GM18505 (cell line): ENCODE results near the gene RGS6.

Source experiments
- ATAC-seq: cut with Tn5 transposase; IDR thresholded peaks from one replicate; pipeline ENCODE4 v1.9.1; 2021; ENCODE audit not compliant: unreplicated experiment
- POLR2A ChIP-seq: IDR thresholded peaks from 4 replicates; pipeline ENCODE4 v1.6.1; 2011; ENCODE audit warnings: borderline replicate concordance; ENCODE audit not compliant: insufficient read depth, insufficient read length; ENCODE audit errors: extremely low read depth

RGS6 gene

DNA sequence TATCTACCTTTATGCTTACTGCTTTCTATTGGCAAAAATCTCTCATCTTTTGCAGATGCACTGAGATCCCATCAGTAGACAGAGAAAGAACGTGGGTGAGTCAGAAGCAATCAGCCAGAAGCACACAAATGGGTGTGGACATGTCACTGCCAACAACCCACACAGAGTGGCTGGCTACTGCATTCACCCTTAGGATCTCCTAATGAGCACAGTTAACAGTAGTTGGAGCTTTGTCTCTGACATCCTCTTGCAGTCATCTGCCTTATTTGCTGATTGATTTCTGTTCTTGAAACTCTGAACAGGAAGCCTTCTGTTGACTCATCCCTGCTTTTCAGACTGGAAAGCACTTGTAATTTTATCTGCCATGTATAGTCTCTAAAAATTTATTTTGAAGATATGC lies 117.2 kb downstream of the RGS6 start:
- no peak for TF ChIP-seq POLR2A
- no peak for ATAC-seq

DNA sequence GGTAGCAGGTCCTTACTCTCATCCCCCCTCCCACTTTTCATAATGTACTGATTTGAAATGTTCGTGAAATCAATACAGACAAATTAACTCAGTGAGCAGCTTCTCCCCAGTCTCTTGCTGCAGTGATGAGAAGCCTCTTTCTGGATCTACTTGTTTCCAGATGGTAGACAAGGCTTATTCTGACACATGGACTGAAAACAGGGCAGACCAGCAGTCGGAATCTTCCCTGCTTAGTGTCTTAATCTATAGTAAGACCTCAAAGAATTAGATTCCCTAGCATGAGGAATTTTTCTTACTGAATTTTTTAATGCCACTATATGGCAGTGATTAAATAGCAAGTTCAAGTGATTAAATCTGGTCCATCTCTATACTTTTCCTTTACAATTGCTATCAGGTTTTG lies 120.1 kb downstream of the RGS6 start:
- ATAC-seq: no peak
- TF ChIP-seq POLR2A: no peak

DNA sequence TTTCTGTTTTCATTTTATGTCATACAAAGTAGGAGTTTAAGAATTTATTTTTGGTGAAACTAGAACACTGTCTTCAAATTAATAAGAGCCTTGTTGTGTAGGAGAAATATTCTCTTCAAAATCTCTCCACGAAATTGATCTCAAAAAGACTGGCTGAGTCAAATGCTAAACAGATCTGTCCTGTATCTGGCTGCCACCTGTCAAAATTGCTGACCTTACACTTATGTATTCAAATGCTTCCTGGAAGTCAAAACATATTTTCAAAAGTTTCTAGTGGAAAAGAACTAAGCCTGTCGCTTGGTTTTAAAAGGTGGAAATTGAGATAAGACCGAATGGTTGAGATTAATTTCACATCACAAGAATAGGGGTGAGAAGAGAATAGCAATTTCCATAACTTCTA lies 121.4 kb downstream of the RGS6 start:
- no peak for TF ChIP-seq POLR2A
- ATAC-seq: no peak

DNA sequence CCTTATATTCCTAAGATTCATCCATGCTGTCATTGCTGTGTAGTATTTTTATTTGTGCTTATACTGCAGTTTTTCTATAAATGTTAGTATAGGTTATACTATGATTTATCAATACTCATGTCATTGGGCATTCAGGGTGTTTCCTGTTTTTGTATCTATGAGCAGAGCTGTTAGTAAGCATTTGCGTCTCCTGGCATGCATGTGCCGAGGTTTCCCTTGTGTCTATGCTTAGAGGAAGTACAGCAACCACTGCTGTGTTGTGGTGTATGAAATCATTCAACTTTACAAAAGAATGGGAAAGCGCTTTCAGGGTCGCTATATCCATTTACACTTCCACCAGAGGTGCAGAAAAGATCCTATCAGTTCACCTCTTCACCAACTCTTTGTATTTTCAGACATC lies 122.7 kb downstream of the RGS6 start:
- no peak for ATAC-seq
- no peak for TF ChIP-seq POLR2A

DNA sequence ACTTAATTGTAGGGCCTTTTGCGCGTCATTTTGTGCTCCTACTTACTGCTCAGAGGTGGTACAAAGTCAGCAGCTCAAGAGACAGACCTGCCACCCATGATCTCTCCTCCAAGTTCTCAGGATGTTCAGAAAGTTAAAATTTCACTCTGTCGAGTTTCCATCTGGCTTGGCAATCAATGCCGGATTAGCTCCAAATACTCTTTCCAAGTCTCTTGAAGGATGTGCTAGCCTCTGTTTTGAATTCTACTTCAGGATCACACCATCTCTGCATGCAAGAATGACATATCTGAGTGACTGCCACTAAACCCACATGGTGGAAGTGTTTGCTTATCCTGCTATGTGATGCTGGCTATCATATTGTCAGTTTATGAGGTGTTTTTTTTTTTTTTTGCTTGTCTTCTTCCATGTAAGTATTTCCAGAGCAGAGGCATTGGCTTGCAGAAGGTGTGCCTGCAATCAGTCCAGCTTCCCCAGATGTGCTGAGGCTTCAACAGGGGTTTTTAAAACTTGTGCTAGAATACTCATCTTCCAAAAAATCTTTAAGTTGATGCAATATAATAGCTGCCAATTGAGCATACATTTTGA lies 125.6 kb downstream of the RGS6 start:
- no peak for TF ChIP-seq POLR2A
- ATAC-seq: no peak

DNA sequence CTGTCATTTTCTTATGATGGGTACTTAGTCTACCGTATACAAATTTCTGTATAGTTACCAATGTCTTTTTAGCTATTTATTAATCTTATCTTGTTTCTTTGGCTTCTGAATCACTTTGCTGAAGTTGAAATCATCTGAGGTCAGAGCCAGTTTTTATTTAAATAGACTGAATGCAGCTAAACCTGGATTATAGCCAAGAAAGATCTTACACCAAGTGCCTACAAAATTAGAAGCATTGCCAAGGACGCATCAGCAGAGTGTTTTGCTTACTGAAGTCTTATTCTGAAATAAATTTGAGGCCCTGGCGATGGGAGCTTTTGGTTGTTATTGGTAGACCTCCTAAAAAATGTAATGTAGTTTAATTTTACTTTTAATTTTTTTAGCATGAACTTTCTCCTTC lies 128.2 kb downstream of the RGS6 start:
- TF ChIP-seq POLR2A: no peak
- ATAC-seq: no peak

DNA sequence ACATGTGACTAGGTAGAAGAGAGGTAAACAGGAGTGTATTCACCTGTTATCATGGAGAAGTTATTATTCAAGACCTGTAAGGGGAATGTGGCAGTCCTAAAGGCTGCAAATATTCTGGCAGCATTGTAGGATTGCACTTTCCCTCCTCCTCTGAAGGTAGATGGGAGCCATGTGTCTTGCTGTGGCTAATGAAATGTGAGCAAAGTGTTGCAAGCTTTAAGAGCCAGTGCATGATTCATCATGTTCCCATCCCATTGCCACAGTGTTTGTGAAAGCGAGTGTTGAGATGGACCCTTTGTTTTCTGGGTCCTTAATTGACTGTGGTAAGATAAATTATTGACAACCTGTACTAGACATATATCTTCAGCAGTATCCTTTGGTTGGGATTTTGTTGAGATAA lies 128.7 kb downstream of the RGS6 start:
- ATAC-seq: no peak
- no peak for TF ChIP-seq POLR2A

DNA sequence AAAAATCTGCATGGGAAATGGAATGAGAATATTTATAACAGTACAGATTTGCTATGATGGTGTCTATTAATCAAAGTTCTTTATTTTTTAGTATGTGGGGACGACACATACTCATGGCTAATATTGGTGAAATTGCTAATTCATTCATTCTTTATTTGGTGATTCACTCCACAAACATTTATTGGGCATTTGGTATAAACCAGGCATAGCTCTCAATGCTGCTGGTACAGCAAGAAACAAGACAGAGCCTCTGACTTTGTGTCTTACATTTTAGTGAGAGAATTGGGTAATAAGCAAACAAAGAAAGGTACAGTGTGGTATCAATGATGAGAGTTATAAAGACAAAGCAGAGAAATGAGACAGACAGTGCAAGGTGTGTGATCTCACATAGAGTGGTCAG lies 129.5 kb downstream of the RGS6 start:
- no peak for ATAC-seq
- TF ChIP-seq POLR2A: no peak

DNA sequence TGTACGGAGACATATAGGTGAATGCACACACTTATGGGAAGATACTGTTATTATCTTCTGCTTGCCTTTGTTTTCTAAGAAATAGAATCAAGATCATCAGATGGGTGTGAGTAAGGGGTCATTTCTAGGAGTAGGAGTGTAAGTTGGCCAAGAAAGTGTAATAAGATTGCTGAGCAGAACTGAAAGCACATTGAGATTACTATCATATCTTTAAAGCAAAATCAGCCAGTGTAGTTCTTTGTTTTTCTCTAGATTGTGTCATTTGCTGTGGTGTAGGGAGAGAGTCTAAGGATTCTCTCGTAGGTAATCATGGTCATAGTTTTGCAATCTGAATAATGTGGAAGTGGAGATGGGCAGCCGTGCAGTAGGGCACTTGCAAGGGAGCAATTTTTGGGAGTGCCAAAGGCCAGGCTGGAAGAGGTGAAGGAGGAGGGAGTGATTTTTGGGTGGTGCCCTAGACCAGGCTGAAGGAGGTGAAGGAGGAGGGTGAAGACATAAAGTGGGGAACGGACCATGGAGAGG lies 131.6 kb downstream of the RGS6 start:
- TF ChIP-seq POLR2A: no peak

DNA sequence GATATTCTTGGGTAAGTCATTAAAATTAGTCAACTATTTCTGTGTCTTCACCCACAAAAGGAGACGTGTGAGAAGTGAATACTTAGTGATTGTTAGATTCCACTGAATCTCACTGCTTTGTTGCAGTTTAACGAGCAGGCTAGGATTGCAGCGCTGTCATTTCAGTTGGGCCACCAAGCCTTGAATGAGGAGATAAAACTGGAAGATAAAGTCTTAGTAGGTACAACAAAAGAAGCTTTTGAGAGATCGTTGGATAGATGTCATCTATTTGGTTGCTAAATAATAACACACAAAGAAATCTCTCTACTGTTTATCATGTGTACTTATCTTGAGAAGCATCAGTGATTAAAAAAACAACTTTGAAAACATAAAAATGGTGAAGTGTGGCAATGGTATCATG lies 132.3 kb downstream of the RGS6 start:
- TF ChIP-seq POLR2A: no peak
- no peak for ATAC-seq

More for the DNA sequence above, 131.6 kb downstream of the RGS6 start:
- no peak for ATAC-seq

DNA sequence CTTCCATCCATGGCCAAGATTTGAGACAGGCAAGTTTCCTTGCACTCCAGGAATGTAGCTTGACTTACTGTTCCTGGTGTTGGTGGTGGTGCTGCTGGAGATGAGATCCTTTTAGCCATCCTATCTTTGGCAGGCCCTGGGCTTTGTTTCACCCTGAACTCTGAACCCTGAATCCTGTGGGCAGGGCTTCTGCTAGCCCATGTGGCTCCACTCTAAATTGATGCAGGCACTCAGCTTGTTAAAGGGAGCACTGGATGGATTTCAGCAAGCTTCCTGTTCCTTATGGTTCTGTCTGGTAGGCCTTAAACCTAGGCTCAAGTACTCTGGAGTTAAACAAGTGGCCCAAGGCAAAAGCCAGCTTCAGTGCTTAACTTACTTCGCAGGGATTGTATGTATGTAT lies 138.2 kb downstream of the RGS6 start:
- no peak for TF ChIP-seq POLR2A
- no peak for ATAC-seq

DNA sequence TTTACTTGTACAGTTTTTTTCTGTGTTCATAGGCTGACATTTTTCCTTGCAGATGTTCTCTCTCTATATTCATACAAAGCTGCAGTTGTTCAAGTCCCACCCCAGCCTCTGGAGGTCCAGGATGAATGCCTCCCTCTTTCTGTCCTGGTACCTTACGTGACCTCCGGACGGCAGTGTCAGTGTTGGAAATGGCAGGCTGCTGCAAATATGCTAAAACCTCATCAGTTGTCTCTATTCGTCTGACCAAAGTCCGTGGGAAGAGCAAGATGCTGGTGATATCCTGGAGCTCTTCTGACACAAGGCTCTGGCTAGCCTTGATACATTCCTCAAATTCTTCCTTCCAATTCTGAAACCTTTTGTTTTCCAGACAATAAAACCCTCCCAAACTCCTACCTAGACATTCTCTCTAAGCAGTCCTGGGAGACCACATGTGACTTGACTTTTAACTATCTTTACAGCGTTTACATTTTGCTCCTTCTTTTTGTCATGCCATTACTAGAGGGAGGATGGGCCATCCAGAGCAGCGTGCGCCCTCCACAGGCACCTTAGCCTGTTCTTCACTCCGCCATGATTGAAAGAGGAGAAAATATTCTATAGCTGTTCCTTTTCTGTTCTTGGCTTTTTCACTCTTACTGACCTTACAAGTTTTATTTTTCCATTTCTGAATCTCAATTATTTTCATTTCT lies 143.6 kb downstream of the RGS6 start:
- TF ChIP-seq POLR2A: no peak
- no peak for ATAC-seq

DNA sequence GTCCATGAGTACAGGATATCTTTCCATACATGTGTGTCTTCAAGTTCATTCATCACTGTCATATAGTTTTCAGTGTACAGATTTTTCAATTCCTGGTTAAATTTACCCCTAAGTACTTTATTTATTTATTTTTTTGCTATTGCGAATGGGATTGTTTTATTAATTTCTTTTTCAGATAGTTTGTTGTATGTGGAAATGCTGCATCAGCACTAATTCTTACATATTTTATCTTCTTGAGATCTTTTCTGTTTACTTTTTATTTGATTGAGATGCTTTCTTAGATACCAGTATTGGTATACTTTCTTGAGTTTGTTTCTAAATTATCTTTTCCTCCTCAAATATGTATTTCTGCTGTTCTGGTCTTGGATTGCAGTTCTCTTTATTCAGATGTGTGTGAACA lies 148.9 kb downstream of the RGS6 start:
- ATAC-seq: no peak
- TF ChIP-seq POLR2A: no peak

DNA sequence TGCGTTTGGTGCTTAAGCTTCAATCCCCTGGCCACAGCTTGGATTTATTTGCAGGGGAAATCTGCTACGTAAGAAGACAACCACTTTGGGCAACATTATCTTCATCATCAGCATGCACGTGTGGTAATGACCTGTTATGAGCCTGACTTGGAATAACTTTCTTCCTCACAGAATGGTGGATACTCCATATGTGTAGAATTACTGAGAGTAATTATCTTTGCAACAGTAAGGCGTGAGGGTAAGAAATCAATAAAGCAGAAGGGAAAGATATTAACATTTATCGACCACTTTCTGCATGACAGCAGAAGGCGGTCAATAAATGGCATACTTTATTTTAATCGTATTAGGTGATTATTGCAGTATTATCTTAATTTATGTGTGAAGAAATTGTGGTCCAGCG lies 152.7 kb downstream of the RGS6 start:
- TF ChIP-seq POLR2A: no peak
- no peak for ATAC-seq
